Mononuclear cell (primary cell): ENCODE data around the gene DNAJB12. TPM values are rescaled to one million over a fixed set of nuclear protein-coding genes. Genes with fewer than 3 reads are reported as not detected.
"Not testable (repeated sequence)": the region's sequence is repeated elsewhere in the genome, so short reads cannot be mapped to it uniquely, and the experiment has no call there.

ENCODE experiments used
- H3K27me3 ChIP-seq: 2 replicates; pipeline ENCODE4 v1.6.0; 2011; ENCODE audit warnings: low read length, control low read depth; ENCODE audit not compliant: insufficient read depth
- H3K4me1 ChIP-seq: 2 replicates; pipeline ENCODE4 v1.5.1; 2011; ENCODE audit warnings: mild to moderate bottlenecking, low read length, control low read depth; ENCODE audit not compliant: insufficient read depth
- H3K4me3 ChIP-seq: 2 replicates; pipeline ENCODE4 v1.5.1; 2011; ENCODE audit warnings: mild to moderate bottlenecking, low read length, moderate library complexity
- H3K9me3 ChIP-seq: 2 replicates; pipeline ENCODE4 v1.5.1; 2011; ENCODE audit warnings: low read depth, mild to moderate bottlenecking, control low read depth, low read length
- total RNA-seq: library from RNA; depleted of rRNA; stranded (reverse); fragments of >200 nt; gene quantifications from one replicate; pipeline ENCODE4 v1.2.3, GENCODE V29; 2012

The DNAJB12 gene
- total RNA-seq = 32.1 TPM

DNA sequence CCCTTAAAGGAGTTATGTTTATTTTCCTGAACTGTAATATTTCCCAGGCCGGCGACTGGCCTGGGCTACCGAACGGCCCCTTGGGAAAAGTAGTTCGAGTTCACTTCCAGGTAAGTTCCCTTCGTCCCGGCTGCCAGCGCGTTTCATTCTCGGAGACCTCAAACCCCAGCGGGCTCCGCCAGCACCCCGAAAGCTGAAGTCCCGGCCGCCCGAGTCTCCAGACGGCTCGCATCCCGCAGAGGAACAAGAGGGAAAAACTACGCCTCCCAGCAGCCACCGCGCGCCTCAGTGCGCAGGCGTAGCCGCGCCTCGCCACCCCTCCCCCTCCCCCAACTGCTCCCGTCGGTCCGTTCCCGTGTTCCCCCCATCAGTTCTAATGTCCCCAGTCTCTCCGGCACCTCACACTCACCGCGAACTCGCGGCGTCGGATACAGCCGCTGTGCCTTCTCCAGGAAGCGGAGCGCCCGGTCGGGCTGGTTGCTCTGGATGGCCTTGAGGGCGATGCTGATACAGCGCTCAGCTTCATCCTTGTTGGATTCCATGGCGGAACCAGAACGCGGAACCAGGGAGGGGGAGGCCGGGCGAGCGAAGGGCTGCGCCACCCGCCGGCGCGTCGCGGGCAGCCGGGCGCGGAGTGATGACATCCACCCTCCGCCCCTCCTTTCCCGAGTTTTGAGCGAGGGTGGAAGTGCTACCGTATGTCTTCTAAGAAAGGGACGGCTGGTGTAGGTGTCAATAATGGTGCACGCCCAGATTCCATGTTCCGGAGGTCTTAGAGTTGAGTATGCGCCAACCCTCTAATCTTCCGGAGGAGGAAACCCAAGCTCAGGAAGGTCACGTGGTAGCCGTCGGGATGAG lies at the start of gene DNAJB12:
Gene DNAJB12, minus strand, starts transcription at position 564 of the 858 bp plus-strand sequence. Its CDS starts 22 bp downstream, at position 542.
- Histone ChIP-seq H3K4me3 (peak within 1 kb of the TSS; percentile 97), H3K9me3 (no peaks in the 10 kb centered on the region), H3K4me1 (peaks cover 38% of the 10 kb centered on the region), H3K27me3 (no peaks in the 10 kb centered on the region)

DNA sequence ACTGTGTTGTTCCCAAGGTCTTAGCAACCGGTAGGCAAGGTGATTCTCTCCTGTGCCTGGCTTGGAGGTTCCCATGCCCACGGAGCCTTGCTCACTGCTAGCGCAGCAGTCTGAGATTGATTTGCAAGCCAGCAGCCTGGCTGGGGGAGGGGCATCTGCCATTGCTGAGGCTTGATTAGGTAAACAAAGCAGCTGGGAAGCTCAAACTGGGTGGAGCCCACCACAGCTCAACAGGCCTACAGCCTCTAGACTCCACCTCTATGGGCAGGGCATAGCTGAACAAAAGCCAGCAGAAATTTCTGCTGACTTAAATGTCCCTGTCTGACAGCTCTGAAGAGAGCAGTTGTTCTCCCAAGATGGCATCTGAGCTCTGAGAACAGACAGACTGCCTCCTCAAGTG lies 40.9 kb upstream of the DNAJB12 start:
- not testable (repeated sequence) for H3K4me1 ChIP-seq

DNA sequence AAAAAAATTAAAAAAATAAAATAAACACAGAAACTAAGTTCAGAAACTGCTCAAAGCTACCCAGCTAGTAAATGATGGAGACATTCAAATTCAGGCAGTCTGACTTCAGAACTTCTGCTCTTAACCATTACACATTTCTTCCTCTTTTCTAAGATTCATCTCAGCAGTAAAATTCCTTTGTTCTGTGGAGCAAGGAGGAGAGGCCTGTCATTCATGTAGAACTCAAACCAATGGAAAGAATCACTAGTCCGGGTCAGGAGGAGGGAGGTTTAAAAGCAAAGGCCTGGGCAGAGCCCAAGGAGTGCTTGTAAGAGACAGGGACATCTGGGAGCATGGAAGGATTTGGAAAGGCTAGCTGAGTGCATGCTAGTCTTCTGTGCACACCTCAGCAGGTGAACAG lies 37.9 kb upstream of the DNAJB12 start:
- Histone ChIP-seq H3K9me3 (no peaks in the 10 kb centered on the region), H3K4me1 (peaks cover 4% of the 10 kb centered on the region), H3K4me3 (no peak overlapping the region), H3K27me3 (no peaks in the 10 kb centered on the region)

More for the DNA sequence above, 40.9 kb upstream of the DNAJB12 start:
- H3K4me3 ChIP-seq, H3K9me3 ChIP-seq, H3K27me3 ChIP-seq: not testable (repeated sequence)

DNA sequence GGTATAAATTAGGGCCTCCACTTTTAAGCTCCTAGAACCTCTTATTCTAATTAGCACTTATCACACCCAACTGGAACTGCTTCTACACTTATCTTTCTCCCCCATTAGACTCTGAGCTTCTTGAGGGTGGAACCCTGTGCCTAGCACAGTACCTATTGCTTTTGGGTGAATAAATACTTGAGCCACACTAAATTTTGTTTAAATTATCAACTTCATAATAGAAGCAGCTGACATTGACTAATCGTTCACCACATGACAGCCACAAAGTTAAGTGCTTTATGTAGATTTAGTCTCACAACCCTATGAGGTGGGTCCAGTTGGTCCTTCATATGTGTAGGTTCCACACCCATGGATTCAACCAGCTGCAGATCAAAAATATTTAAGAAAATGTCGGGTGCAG lies 36.0 kb upstream of the DNAJB12 start:
- Histone ChIP-seq H3K9me3 (no peaks in the 10 kb centered on the region), H3K4me1 (peaks cover 11% of the 10 kb centered on the region), H3K4me3 (no peak overlapping the region)

DNA sequence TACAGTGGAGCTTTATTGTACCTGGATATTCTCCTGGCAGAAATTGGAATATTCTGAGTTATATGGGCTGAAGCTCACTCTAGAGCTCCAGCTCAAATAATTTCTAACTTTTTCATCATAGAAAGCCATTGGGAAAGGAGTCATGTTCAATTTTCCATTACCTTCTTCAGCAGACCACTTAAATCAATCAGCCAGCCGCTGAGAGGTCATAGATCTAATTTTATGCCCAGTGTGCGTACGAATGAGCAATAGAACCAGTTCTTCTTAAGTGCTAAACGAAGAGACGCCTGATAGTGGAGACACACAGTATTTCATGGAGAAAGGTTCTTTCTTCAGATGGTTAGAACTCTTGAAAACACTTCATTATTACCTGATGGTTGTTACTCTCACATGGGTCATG lies 35.0 kb upstream of the DNAJB12 start:
- Histone ChIP-seq H3K27me3 (no peaks in the 10 kb centered on the region), H3K9me3 (no peaks in the 10 kb centered on the region), H3K4me1 (peaks cover 21% of the 10 kb centered on the region), H3K4me3 (no peak overlapping the region)

More for the DNA sequence above, 36.0 kb upstream of the DNAJB12 start:
- H3K27me3 ChIP-seq = no peaks in the 10 kb centered on the region

DNA sequence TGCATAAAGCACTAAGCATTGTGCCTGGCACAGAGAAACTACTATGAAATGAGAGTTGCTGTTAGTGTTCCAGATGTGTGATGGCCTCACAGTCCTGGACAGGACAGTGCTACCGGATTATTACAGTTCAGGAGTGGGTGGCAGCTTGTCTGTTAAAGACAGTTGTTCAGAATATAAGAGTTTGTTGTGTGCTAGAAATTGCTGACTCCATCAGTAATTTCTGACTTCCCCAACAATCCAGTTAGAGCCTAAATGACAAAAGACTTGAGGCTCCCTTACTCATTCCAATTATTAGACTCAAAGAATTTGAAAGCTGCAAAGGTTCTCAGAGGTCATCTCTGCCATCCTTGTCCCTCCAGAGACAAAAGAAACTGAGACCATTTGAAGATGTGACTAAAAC lies 34.3 kb upstream of the DNAJB12 start:
- no peak overlapping the region for H3K4me3 ChIP-seq
- no peaks in the 10 kb centered on the region for H3K27me3 ChIP-seq
- no peaks in the 10 kb centered on the region for H3K9me3 ChIP-seq
- H3K4me1 ChIP-seq = peaks cover 21% of the 10 kb centered on the region

DNA sequence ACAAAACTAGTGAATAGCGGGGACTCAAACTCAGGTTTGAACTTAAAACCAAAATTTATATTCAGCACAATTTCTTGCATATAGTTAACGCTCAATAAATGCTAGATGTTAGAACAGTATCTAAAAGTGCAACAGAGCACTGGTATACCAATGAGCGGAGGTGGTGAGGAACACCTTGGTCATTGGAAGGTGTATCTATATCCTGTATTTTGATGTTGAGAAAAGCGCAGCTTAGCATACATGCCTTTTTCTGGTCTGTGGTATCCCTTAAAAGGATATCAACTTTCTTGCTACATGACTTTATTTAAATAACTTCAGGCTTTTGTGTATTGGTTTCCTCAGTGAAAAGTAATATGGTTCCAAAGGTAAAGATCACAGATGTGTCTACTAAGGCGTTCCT lies 33.3 kb upstream of the DNAJB12 start:
- Histone ChIP-seq H3K27me3 (no peaks in the 10 kb centered on the region), H3K4me1 (peaks cover 21% of the 10 kb centered on the region), H3K4me3 (no peak overlapping the region)

DNA sequence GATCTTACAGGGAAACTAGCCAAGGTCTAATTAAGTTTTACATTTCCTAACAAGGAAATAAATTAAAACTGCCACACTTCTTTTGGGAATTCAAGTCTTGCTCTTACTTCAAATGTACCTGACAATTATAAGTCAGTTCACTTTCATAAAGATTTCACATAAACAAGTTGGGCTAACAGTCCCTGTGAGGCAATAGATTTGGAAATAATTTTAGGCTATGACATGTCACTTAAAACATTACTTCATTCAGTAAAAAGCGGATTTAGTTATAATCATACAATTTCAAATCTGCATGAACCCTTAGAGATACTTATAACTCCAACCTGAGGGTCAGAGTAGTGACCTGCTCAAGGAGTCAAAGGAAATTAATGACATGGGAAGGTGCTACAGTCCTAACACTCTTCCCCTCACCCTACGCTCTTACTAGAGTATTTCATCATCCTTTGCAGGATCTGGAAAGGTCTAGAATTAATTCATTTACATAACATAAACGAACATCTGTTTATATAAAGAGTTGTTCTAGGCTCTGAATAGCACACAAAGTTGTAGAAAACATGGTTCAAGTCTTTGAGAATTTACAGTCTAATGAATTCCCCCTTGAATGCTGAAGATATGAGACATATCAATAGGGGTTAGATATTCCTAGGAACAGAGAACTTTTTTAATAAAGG lies 32.3 kb upstream of the DNAJB12 start:
- Histone ChIP-seq H3K4me1 (peaks cover 17% of the 10 kb centered on the region), H3K9me3 (no peaks in the 10 kb centered on the region), H3K4me3 (no peak overlapping the region), H3K27me3 (no peaks in the 10 kb centered on the region)

More for the DNA sequence above, 33.3 kb upstream of the DNAJB12 start:
- no peaks in the 10 kb centered on the region for H3K9me3 ChIP-seq

DNA sequence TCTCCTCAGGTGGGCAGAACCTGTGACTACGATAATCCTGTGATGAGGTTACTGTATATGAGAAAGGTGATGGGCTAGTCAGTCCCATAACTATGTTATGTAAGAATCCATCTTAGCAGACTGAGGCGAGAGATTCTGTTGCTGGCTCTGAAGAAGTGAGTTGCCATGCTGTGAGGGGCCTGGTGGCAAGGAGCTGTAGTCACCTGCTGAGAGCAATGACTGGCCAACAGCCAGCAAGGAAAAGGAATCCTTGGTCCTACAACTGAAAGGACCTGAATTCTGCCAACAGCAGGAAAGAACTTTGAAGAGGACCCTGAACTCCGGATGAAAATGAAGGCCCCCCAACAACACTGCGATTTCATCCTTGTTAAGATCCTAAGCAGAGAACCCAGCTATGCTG lies 31.0 kb upstream of the DNAJB12 start:
- peaks cover 17% of the 10 kb centered on the region for H3K4me1 ChIP-seq
- H3K27me3 ChIP-seq = no peaks in the 10 kb centered on the region
- H3K4me3 ChIP-seq = no peak overlapping the region
- H3K9me3 ChIP-seq = no peaks in the 10 kb centered on the region

DNA sequence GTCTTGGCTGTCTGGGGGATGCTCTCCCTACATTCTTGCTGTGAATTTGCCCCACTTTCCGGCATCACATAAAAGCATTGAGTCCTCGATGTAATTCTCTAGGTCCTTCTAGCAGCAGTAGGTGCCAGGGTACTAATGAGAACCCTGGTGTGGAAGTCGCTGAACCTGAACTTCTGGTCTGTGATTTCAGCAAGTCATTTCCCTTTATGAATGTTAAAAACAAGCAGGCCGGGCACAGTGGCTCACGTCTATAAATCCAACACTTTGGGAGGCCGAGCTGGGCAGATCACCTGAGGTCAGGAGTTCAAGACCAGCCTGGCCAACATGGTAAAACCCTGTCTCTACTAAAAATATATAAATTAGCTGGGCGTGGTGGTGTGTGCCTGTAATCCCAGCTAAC lies 30.3 kb upstream of the DNAJB12 start:
- peaks cover 17% of the 10 kb centered on the region for H3K4me1 ChIP-seq
- H3K9me3 ChIP-seq, H3K4me3 ChIP-seq, H3K27me3 ChIP-seq: not testable (repeated sequence)

DNA sequence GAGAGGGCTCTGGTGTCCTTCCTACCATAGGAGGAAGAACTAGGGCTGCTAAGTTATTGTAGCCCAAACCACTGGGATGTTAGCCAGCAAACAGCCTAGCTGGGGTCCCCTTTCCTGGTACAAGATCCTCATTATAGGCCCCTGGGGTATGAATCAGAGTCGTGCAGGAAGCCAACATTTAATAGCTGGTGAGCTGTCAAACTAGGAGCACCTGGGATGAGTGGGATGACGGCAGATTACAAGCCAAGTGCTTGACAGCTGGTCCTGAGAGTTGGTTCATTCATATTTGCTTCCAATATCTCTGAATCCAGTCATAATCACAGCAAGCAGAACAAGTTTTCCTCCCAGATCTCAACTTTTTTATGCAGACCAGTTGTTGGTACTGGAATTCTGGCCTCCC lies 25.1 kb upstream of the DNAJB12 start:
- Histone ChIP-seq H3K9me3 (no peaks in the 10 kb centered on the region), H3K4me1 (peaks cover under 1% of the 10 kb centered on the region), H3K4me3 (no peak overlapping the region), H3K27me3 (no peaks in the 10 kb centered on the region)

DNA sequence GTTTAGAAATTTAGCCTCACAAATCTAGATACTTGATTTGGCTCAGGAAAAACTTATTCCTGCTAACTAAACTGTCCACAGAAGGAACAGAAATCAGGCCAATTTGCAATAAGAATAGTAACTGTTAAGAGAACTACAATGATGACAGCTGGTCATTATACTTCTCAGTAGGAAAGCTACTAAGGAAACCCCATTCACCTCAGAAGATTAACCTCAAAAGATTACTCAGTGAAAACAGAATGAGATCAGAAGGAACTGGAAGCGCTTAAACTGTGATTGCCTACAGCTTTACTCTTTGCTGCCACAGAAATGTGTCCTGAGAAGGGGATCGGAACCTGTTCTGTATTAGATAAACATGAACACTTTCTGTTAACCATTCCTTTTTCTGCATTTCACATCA lies 24.3 kb upstream of the DNAJB12 start:
- Histone ChIP-seq H3K4me3 (no peak overlapping the region), H3K4me1 (no peaks in the 10 kb centered on the region), H3K9me3 (no peaks in the 10 kb centered on the region), H3K27me3 (no peaks in the 10 kb centered on the region)

DNA sequence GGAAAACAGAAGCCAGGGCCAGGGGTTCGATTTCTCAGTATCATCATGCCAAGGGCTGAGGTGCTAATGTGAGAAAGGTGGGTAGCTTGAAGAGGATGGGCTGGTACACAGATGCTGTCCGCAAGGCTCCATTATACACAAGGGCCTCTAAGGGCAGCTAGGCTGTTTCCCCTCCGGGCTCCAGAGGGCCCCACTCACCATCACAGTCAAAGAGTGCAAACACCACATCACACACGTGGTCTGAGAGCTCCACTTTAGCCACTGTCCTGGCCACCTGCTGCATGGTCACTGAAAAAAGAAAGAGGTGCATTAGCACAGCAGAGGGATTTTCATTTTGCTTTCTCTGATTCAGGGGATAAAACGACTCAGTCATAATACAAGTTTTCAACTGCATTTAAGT lies 20.9 kb upstream of the DNAJB12 start:
- no peak overlapping the region for H3K4me3 ChIP-seq
- H3K9me3 ChIP-seq = no peaks in the 10 kb centered on the region
- no peaks in the 10 kb centered on the region for H3K27me3 ChIP-seq
- no peaks in the 10 kb centered on the region for H3K4me1 ChIP-seq

DNA sequence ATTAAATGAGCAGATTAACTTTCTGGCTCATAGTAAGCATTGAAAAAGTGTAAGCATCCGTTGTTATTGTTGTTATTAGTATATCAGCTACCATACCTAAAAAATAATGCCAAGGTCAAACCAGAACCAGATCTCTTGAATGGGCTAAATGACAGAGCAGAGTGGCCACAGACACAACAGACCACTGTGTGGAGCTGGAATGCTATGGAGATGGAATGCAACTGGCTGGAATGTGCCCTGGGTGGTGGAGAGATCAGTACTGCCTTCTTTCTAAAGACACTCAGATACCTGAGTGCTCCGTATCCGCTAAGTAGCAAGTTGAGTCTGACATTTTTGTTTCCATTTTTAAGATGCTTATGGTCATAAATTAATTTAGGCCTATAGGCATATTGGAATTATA lies 20.5 kb upstream of the DNAJB12 start:
- Histone ChIP-seq H3K4me1 (no peaks in the 10 kb centered on the region), H3K9me3 (no peaks in the 10 kb centered on the region), H3K4me3 (no peak overlapping the region), H3K27me3 (no peaks in the 10 kb centered on the region)

DNA sequence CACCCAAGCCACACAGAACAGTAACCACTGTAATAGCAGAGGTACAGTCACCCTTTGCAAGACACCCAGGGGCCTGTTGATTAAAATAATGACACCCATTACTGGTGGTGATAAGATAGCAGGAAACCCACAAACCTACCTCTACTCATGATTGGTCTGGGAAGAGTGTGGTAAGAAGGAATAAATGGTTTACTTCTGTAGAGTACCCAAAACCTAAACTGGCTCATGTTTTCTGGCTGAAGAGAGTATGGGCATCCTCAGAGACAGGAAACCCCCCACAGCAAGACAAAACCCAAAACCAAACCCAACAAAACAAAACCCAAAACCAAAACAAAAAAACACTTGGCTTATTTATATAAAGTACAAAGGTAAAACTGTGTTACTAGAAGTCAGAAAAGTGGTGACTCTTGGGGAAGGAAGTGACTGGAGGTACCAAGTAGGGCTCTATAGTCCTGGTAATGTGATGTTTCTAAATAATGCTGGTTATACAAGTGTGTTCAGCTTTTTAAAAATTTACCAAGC lies 15.5 kb upstream of the DNAJB12 start:
- no peaks in the 10 kb centered on the region for H3K4me1 ChIP-seq
- H3K27me3 ChIP-seq = no peaks in the 10 kb centered on the region
- H3K9me3 ChIP-seq = no peaks in the 10 kb centered on the region
- H3K4me3 ChIP-seq = no peak overlapping the region
